ENCODE measurements around the gene COQ4.

DNA sequence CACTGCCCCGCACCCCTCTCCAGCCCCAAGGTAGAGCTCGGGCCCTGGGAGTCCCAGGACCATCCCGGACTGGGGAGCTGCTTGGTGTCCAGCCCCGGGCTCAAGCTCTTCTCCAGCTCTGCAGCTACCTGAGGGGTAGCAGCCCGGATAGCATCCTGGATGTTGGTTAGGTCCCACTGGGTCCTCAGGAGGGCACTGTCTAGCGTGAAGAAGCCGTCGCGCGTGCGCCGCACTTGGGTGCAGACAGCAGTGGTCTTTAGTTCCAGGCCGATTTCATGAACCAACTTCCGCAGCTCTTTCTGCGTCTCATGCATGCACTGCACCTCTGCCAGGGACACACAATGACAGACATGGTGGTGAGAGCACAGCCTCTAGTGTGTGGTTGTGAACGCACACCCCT is 13.1 kb upstream of the COQ4 start:
- TF ChIP-seq, protein P1, sequence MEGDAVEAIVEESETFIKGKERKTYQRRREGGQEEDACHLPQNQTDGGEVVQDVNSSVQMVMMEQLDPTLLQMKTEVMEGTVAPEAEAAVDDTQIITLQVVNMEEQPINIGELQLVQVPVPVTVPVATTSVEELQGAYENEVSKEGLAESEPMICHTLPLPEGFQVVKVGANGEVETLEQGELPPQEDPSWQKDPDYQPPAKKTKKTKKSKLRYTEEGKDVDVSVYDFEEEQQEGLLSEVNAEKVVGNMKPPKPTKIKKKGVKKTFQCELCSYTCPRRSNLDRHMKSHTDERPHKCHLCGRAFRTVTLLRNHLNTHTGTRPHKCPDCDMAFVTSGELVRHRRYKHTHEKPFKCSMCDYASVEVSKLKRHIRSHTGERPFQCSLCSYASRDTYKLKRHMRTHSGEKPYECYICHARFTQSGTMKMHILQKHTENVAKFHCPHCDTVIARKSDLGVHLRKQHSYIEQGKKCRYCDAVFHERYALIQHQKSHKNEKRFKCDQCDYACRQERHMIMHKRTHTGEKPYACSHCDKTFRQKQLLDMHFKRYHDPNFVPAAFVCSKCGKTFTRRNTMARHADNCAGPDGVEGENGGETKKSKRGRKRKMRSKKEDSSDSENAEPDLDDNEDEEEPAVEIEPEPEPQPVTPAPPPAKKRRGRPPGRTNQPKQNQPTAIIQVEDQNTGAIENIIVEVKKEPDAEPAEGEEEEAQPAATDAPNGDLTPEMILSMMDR (IDR thresholded peaks at IDR 0.05 in 4 of 5, conservative IDR thresholded peaks at IDR 0.05 in 1 of 5) = no peak
- TF ChIP-seq POLR2A (IDR thresholded peaks at IDR 0.05) = no peak
